ENCODE measurements around the gene CLUH. TPM values are rescaled to one million over a fixed set of nuclear protein-coding genes. Genes with fewer than 3 reads are reported as not detected.

CLUH gene
- total RNA-seq, 2 donors from 2014 or later, result 55.5 to 61.8 TPM

DNA sequence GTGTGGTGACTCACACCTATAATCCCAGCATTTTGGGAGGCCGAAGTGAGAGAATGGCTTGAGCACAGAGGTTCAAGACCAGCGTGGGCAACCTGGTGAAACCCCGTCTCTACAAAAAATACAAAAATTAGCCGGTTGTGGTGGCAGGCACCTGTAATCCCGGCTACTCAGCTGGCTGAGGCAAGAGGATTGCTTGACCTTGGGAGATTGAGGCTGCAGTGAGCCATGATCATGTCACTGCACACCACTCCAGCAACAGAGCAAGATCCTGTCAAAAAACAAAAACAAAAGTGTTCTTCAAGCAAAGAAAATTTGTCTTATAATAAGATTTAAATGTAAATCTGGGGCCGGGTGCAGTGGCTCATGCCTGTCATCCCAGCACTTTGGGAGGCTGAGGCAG lies 66.6 kb downstream of the CLUH start:
- 74 to 90% methylated on average over 5 to 6 of the region's 6 CpGs for WGBS, 2 experiments (ENCODE audit: insufficient coverage in 1 of 2, insufficient read length in 1 of 2)
- no peak for DNase-seq

More for the DNA sequence above, 66.6 kb downstream of the CLUH start:
- Histone ChIP-seq H3K4me1 (ENCODE audit: control insufficient read depth, insufficient read depth, low read length) (no peaks in the 10 kb centered on the region), H3K27ac (ENCODE audit: low read depth, low read length) (no peak overlapping the region), H3K9ac (ENCODE audit: extremely low read depth, low read length, poor library complexity, severe bottlenecking) (no peak overlapping the region), H3K36me3 (ENCODE audit: control insufficient read depth, insufficient read depth, low read length) (peaks cover 67% of the 10 kb centered on the region), H3K27me3 (ENCODE audit: control insufficient read depth, insufficient read depth, low read length, poor library complexity, severe bottlenecking) (no peaks in the 10 kb centered on the region), H3K4me3 (ENCODE audit: low read length) (no peak overlapping the region), H3K9me3 (ENCODE audit: control insufficient read depth, low read length) (no peaks in the 10 kb centered on the region)
- Mint-ChIP-seq H3K9me3 (no peaks in the 10 kb centered on the region), H3K36me3 (ENCODE audit: low read depth) (peaks cover 70% of the 10 kb centered on the region), H3K4me1 (no peaks in the 10 kb centered on the region), H3K27ac (no peak overlapping the region), H3K4me3 (no peak overlapping the region), H3K27me3 (ENCODE audit: insufficient read depth) (no peaks in the 10 kb centered on the region)
- TF ChIP-seq, protein P1, sequence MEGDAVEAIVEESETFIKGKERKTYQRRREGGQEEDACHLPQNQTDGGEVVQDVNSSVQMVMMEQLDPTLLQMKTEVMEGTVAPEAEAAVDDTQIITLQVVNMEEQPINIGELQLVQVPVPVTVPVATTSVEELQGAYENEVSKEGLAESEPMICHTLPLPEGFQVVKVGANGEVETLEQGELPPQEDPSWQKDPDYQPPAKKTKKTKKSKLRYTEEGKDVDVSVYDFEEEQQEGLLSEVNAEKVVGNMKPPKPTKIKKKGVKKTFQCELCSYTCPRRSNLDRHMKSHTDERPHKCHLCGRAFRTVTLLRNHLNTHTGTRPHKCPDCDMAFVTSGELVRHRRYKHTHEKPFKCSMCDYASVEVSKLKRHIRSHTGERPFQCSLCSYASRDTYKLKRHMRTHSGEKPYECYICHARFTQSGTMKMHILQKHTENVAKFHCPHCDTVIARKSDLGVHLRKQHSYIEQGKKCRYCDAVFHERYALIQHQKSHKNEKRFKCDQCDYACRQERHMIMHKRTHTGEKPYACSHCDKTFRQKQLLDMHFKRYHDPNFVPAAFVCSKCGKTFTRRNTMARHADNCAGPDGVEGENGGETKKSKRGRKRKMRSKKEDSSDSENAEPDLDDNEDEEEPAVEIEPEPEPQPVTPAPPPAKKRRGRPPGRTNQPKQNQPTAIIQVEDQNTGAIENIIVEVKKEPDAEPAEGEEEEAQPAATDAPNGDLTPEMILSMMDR (conservative IDR thresholded peaks at IDR 0.05), result no peak

Small RNAs within 50 kb of the gene (microRNA-seq; reads per million reads assigned to microRNA genes)
- gene MIR1253 (ENCODE audit: borderline microRNAs expressed) (not detected), gene MIR6776 (ENCODE audit: borderline microRNAs expressed) (not detected)

Other genes starting within 250 kb of the CLUH start
- gene METTL16, start 199.9 kb downstream of the CLUH start, total RNA-seq, result 10 to 100 TPM; 51.5 to 59.6 TPM
- gene PAFAH1B1, start 118.1 kb downstream of the CLUH start, total RNA-seq, result 100 to 1,000 TPM; 157 to 200 TPM
- 1 to 10 TPM; 4.3 to 5.8 TPM for gene CCDC92B, start 37.9 kb upstream of the CLUH start, total RNA-seq
- 10 to 100 TPM; 18.0 to 44.3 TPM for gene RAP1GAP2, start 84.7 kb upstream of the CLUH start, total RNA-seq

All from endodermal cell (in vitro differentiated cells).